ENCODE results near the gene GPI.
"Not testable (repeated sequence)": the region's sequence is repeated elsewhere in the genome, so short reads cannot be mapped to it uniquely, and the experiment has no call there.

Gene GPI

GRCh38 chr19:34364830-34365462 lies at the start of gene GPI:
GPI (plus strand) TSS chr19:34365196; CDS start chr19:34365267, 71 bp downstream.
- peak in 12 of 14 donors; percentile 19 to 73 (median 34) for DNase-seq

- no peak for DNase-seq
Observed at GRCh38 chr19:34316247-34316646, 48.7 kb upstream of the GPI start.

GRCh38 chr19:34316741-34317301 lies 48.2 kb upstream of the GPI start:
- no peak for DNase-seq

GRCh38 chr19:34317311-34317927 lies 47.6 kb upstream of the GPI start:
- DNase-seq: peak in 1 of 14 donors; percentile 20

DNA sequence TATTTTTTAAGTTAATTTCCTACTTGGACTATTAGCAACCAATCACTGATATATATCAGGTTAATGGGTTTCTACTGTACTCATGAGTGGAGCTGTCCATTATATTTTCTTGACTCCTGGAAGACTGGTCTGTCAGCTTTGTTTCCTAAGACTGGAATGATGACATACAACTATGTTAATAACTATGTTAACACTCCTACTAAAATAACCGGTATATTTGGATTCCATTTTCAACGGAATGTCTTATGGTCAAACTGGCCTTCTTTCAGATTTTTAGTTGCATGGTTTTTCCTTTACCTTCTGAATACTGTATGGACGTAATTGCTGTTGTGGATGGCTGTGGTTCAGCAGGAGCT lies 45.8 kb upstream of the GPI start:
- no peak for DNase-seq

DNA sequence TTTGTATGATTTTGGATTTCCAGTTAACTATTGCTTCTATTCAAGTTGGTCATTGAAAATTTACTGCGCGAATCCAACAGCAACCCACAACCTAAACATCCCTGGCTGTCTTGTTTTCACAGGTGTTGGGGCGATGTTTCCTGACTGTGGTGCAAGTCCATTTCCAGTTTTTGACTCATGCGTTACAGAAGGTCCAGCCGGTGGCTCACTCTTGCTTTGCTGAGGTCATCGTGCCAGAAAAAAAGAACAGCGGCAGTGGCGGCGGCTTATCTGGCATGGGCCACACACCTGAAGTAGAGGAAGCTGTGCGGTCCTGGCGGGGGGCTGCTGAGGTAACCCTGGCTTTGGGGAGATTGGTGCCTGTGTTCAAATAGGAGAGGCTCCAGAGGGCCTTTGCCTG lies 45.2 kb upstream of the GPI start:
- DNase-seq: peak in 1 of 14 donors; percentile 59

DNA sequence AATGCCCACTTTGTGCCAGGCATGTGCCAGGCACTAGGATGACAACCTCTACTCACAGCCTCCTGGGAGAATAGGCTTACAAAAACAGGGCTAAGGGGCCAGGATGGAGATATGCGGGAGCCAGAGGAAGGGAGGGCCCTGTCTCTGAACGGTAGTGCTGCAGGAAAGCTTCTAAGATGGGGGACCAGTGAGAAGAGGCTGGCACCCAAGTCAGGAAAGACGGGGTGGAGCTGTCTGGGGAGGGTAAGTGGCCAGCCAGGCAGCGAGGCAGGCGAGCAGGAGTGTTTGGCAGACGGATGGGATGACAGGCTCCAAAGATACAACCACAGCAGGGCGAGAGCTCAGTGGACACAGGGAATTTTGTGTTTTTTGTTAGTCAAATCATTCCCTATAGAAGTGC lies 44.7 kb upstream of the GPI start:
- peak in 3 of 14 donors; percentile 11 to 61 (median 23) for DNase-seq

DNA sequence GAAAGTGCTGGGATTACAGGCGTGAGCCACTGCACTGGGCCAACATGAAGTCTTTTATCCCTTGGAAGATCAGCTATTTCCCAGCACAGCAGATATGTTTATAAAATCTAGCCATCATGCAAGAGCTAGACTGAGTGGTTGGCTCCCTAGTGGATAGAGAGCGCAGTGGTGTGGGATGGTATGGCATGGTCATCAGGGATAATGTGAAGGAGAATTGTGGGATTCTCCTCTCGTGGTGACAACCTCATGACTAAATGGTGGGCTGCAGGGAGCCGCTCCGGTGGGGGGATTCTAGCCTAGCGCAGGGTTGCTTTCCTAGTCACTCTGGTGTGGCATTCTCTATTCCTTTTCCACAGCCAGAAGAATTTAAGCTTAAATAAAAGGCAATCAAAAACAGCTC lies 43.3 kb upstream of the GPI start:
- no peak for DNase-seq

DNA sequence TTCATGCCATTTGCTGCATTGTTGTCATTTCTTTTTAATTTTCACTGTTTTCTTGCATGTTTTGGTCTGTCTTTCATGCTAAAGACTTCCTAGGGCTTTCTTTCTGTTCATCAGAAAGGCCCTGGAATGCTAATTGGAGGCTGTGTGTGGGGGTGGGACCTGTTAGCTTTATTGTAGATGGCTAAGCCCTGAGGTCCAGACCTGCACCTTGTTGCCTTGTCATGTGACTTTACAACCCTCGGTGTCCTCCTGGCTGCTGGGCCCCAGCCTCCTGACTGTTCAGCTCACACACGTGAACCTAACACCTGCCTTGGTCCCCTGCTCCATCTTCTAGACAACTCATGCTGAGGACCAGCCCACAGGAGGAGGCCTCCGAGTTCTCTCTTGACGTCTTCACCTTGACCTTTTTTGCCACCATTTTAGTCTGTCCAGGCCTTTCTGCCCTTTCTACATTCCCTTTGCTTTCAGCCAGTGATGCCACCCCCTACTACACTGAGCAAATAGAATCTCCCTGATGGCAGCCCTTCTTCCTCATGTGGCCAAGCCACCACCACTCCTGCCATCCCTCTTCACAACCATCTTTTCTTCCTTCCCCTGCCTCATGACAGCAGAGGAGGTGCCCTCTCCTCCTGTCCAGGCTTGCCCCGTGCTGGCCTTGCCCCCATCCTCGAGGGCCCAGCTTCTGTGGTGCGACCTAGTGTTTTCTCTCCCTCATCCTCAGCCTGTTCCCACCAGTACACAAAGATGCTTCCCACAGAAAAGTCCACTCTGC lies 41.4 kb upstream of the GPI start:
- DNase-seq: no peak

- no peak for DNase-seq
Observed at GRCh38 chr19:34324320-34324719, 40.7 kb upstream of the GPI start.

DNA sequence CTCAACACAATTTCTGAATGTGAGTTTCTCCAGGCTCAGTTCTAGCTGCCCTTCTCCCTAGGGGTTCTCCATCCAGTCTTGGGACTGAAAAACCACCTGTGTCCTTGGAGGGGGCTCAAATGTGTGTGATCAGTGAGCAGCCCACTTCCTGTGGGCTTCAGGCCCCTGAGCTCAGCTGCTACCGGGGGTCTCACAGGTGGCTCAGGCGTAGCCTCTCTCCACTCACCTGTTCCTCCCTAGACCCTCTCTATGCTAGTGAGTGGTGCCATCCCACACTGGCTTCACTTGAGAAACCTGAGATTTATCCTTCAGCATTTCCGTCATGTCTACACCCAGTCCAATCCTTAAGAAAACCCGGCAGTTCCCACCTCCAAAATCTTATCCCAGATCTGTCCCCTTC lies 39.8 kb upstream of the GPI start:
- no peak for DNase-seq

DNA sequence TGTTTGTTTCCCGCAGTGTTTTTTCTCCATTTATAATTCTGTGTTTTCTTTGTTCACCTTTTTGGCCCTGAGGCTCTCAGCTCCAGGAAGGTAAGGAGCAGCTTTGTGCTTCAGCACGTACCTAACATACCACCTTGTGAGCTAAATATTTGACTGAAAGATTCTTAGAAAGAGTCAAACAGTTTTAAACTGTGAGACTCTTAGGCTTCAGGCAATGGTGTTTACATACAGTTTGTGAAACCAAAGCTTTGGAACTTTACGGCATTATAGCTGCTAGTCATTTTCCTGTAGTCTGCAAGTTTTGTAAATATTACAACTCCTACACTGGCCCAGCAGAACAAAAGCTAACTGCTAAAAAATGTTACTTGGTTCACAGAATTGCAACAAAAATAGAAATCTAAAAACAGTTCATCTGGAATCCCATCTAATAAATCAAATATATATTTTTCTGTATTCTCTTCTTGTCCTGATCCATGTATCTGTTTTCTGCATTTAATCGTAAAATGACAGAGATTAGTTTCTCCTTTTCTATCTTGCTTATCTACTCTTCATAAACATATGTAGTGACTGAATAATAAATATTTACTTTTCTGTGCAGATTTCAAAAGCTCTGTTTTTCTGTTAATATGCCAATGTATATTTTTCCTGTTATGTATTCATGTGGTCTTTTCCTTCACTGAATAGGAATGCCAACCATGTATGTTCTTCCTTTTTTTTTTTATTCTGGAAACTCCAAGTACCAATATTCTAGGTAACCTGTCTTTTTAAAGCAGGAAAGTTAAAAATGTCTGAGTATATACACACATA lies 38.8 kb upstream of the GPI start:
- no peak for DNase-seq

DNA sequence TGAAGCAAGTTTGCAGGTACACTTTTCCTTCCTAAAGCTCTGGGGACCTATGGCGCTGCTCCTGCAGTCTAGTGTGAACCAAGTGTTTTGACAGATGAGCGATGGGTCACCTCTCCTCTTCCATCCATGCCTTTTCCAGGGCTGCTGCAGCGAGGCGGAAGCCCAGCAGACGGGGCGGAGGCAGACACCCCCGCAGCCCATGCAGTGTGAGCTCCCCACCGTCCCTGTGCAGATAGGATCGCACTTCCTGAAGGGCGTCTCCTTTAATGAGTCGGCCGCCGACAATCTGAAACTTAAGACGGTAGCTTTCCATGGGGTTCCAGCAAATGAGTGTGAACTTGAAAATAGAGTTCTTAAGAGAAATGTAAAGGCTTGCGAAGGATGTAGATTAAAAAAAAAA lies 37.1 kb upstream of the GPI start:
- no peak for DNase-seq

- DNase-seq: no peak
Observed at GRCh38 chr19:34328982-34329381, 36.0 kb upstream of the GPI start.

DNA sequence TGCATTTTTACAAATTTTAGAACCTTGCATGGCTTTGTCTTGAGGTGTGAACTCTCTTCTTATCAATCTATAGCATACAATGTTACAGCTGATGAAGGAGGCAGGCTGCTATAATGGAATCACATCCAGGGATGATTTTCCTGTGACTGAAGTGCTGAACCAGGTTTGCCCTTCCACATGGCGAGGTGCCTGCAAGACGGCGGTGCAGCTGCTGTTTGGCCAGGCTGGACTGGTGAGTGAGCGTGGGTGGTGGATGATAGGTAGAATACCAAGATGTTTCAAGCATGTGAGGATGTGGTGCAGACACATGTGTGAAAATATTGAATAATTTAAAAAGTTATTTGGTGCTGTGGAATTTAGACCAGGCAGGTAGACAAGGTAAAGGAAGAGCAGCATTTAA lies 34.9 kb upstream of the GPI start:
- no peak for DNase-seq

DNA sequence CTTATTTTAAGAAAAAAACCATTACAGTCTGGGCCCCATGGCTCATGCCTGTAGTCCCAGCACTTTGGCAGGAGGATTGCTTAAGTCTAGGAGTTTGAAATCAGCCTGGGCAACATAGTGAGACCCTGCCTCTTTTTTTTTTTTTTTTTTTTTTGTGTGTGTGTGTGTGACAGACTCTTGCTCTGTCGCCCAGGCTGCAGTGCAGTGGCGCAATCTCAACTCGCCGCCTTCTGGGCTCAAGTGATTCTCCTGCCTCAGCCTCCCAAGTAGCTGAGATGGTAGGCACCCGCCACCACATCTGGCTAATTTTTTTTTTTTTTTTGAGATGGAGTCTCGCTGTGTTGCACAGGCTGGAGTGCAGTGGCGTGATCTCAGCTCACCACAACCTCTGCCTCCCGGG lies 34.4 kb upstream of the GPI start:
- not testable (repeated sequence) for DNase-seq

GRCh38 chr19:34331596-34331995 lies 33.4 kb upstream of the GPI start:
- not testable (repeated sequence) for DNase-seq

GRCh38 chr19:34332027-34332760 lies 32.8 kb upstream of the GPI start:
- no peak for DNase-seq

DNA sequence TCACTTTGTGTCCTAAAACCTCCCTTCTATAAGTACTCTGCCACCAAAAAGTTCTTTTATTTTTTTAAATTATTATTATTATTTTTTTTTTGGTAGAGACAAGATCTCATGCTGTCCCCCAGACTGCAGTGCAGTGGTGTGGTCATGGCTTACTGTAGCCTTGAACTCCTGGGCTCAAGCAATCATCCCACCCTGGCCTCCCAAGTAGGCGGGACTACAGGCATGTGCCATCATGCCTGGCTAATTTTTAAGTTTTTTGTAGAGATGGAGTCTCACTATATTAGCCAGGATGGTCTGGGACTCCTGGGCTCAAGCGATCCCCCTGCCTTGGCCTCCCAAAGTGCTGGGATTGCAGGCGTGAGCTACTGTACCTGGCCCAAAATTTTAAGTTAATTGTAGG lies 29.1 kb upstream of the GPI start:
- DNase-seq: no peak

- DNase-seq: peak in 1 of 14 donors; percentile 23
Observed at GRCh38 chr19:34336781-34337271, 28.2 kb upstream of the GPI start.

GRCh38 chr19:34337739-34338138 lies 27.3 kb upstream of the GPI start:
- DNase-seq: peak in 2 of 14 donors; percentile 16 to 96

All from C1 segment of cervical spinal cord (tissue), 14 donors.